CMK (cell line): Measurements from ENCODE around the gene KLHDC7A.
A peak's percentile ranks its signal among the peaks of the same experiment; 100 is the strongest.

Source experiments
- DNase-seq: peaks from one replicate; pipeline ENCODE4 v3.0.0-alpha.2; 2010; ENCODE audit warnings: low read depth

KLHDC7A gene

GRCh38 chr1:18508084-18508483 is 27.4 kb downstream of the KLHDC7A start:
- DNase-seq = no peak

- no peak for DNase-seq
Measured at GRCh38 chr1:18511149-18511873, 30.6 kb downstream of the KLHDC7A start.

GRCh38 chr1:18511874-18512150 is 31.1 kb downstream of the KLHDC7A start:
- no peak for DNase-seq

GRCh38 chr1:18512883-18513282 is 32.2 kb downstream of the KLHDC7A start:
- DNase-seq = no peak

- DNase-seq = no peak
Measured at GRCh38 chr1:18513995-18514394, 33.3 kb downstream of the KLHDC7A start.

- DNase-seq = no peak
Measured at GRCh38 chr1:18515120-18515667, 34.5 kb downstream of the KLHDC7A start.

GRCh38 chr1:18516473-18516872 is 35.7 kb downstream of the KLHDC7A start:
- no peak for DNase-seq

- no peak for DNase-seq
Measured at GRCh38 chr1:18526436-18527275, 45.9 kb downstream of the KLHDC7A start.

GRCh38 chr1:18527514-18527913 is 46.8 kb downstream of the KLHDC7A start:
- DNase-seq = no peak

- no peak for DNase-seq
Measured at GRCh38 chr1:18527921-18528320, 47.2 kb downstream of the KLHDC7A start.

- no peak for DNase-seq
Measured at GRCh38 chr1:18528616-18529015, 47.9 kb downstream of the KLHDC7A start.

GRCh38 chr1:18529714-18530113 is 49.0 kb downstream of the KLHDC7A start:
- no peak for DNase-seq

GRCh38 chr1:18530587-18531502 is 50.1 kb downstream of the KLHDC7A start:
- peak; percentile 56 for DNase-seq

- DNase-seq = no peak
Measured at GRCh38 chr1:18531503-18531845, 50.7 kb downstream of the KLHDC7A start.

- no peak for DNase-seq
Measured at GRCh38 chr1:18532390-18533170, 51.9 kb downstream of the KLHDC7A start.

- no peak for DNase-seq
Measured at GRCh38 chr1:18533259-18533658, 52.5 kb downstream of the KLHDC7A start.

- DNase-seq = no peak
Measured at GRCh38 chr1:18534810-18535205, 54.1 kb downstream of the KLHDC7A start.
